Cardiac muscle cell (in vitro differentiated cells and primary cell): ENCODE results near the gene MXD3. TPM values are rescaled to one million over a fixed set of nuclear protein-coding genes. Genes with fewer than 3 reads are reported as not detected.

Experiments used
- DNase-seq, 2 donors: peaks; one replicate each; pipeline versions ENCODE4 v3.0.0 to v3.0.0-alpha.2; 2010 to 2017; ENCODE audit warnings: low read depth in 1 of 2, low spot score in 1 of 2
- H3K27ac ChIP-seq: fragments of 200-600 bp; sonication (generic); 2 replicates; pipeline ENCODE4 v1.5.1; 2016
- H3K27me3 ChIP-seq: fragments of 200-600 bp; sonication (generic); 2 replicates; pipeline ENCODE4 v1.6.0; 2016; ENCODE audit warnings: control low read depth
- H3K36me3 ChIP-seq: fragments of 200-600 bp; sonication (generic); 2 replicates; pipeline ENCODE4 v1.5.1; 2016; ENCODE audit warnings: control low read depth
- H3K4me1 ChIP-seq: fragments of 200-600 bp; sonication (generic); 2 replicates; pipeline ENCODE4 v1.8.1; 2017; ENCODE audit warnings: low read depth, mild to moderate bottlenecking, mixed run types
- H3K4me3 ChIP-seq: fragments of 200-600 bp; sonication (generic); 2 replicates; pipeline ENCODE4 v1.5.1; 2016; ENCODE audit warnings: mild to moderate bottlenecking
- H3K9me3 ChIP-seq: fragments of 200-600 bp; sonication (generic); 2 replicates; pipeline ENCODE4 v1.5.1; 2017; ENCODE audit warnings: low read depth, mild to moderate bottlenecking, control low read depth
- CTCF ChIP-seq: IDR thresholded peaks from 2 replicates; pipeline ENCODE4 v1.5.1; 2012; ENCODE audit warnings: low read depth, mild to moderate bottlenecking, low read length
- polyA plus RNA-seq: library from polyadenylated mRNA; unstranded; fragments of >200 nt; fragmentation: Nextera tagmentation; extraction: Ambion mirVana; gene quantifications from 2 replicates; pipeline ENCODE4 v1.2.1, GENCODE V29; 2016
- total RNA-seq: library from RNA; depleted of rRNA; stranded (reverse); fragments of >200 nt; gene quantifications from 2 replicates; pipeline ENCODE4 v1.2.3, GENCODE V29; 2016

MXD3 gene
- total and polyA plus RNA-seq, 2 experiments from 2014 or later: 7.3 to 112 TPM

- Histone ChIP-seq H3K9me3 (no peaks in the 10 kb centered on the region), H3K27me3 (no peaks in the 10 kb centered on the region), H3K36me3 (peaks cover 18% of the 10 kb centered on the region), H3K27ac (peak overlapping the region; percentile 42), H3K4me1 (peaks cover 6% of the 10 kb centered on the region), H3K4me3 (peak overlapping the region; percentile 76)
- peak; percentile 23 for TF ChIP-seq CTCF
- peak in 1 of 2 donors; percentile 22 for DNase-seq
These were observed 9.2 kb downstream of the MXD3 start for GRCh38 chr5:177302354-177303110.

- DNase-seq: no peak
- no peak overlapping the region for H3K4me3 ChIP-seq
- no peaks in the 10 kb centered on the region for H3K27me3 ChIP-seq
- peaks cover 15% of the 10 kb centered on the region for H3K36me3 ChIP-seq
- peak overlapping the region; percentile 42 for H3K27ac ChIP-seq
- H3K4me1 ChIP-seq: peaks cover 6% of the 10 kb centered on the region
- no peak for TF ChIP-seq CTCF
- no peaks in the 10 kb centered on the region for H3K9me3 ChIP-seq
These were observed 10.1 kb downstream of the MXD3 start for GRCh38 chr5:177301503-177302165.

- Histone ChIP-seq H3K4me1 (peaks cover 6% of the 10 kb centered on the region), H3K27ac (peak overlapping the region; percentile 50), H3K36me3 (peaks cover 13% of the 10 kb centered on the region), H3K4me3 (no peak overlapping the region), H3K27me3 (no peaks in the 10 kb centered on the region), H3K9me3 (no peaks in the 10 kb centered on the region)
- no peak for TF ChIP-seq CTCF
- DNase-seq: no peak
These were observed 10.7 kb downstream of the MXD3 start for GRCh38 chr5:177300951-177301350.

GRCh38 chr5:177300236-177300880 is 11.3 kb downstream of the MXD3 start:
- TF ChIP-seq CTCF: no peak
- Histone ChIP-seq H3K36me3 (peaks cover 15% of the 10 kb centered on the region), H3K9me3 (no peaks in the 10 kb centered on the region), H3K4me3 (no peak overlapping the region), H3K27me3 (no peaks in the 10 kb centered on the region), H3K4me1 (peaks cover 6% of the 10 kb centered on the region), H3K27ac (peak overlapping the region; percentile 50)
- peak; percentile 47 to 82 for DNase-seq

DNA sequence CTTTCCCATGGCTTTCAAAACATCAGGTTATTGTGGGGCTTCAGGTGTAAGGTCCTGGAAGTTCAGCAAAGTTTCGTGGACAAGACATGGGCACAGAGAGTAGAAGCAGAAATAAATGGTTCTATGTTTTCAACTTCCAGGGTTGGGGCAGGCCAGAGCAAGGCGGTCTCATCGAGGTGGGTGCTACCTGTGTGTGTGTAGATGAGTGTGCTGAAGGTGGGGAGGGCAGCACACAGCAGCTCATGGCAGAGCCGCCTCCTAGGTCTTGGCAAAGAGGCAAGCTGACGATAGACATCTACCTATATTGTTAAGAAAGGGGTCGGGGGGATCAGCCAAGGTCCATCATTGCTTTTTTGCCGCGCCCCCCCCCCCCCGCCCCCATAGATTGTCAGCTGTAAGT is 12.0 kb downstream of the MXD3 start:
- Histone ChIP-seq H3K27me3 (no peaks in the 10 kb centered on the region), H3K9me3 (no peaks in the 10 kb centered on the region), H3K4me3 (no peak overlapping the region), H3K4me1 (peaks cover 4% of the 10 kb centered on the region), H3K36me3 (peaks cover 20% of the 10 kb centered on the region), H3K27ac (peak overlapping the region; percentile 50)
- no peak for TF ChIP-seq CTCF
- DNase-seq: no peak
